VCaP (cell line): ENCODE results near the gene CCNI2.

Experiments used
- H3K27ac ChIP-seq: fragments of 450-650 bp; 2 replicates; pipeline ENCODE4 v1.5.1; 2017
- CTCF ChIP-seq: fragments of 450-650 bp; conservative IDR thresholded peaks from 2 replicates; pipeline ENCODE4 v1.5.1; 2017; ENCODE audit warnings: mild to moderate bottlenecking, moderate library complexity

Gene CCNI2

DNA sequence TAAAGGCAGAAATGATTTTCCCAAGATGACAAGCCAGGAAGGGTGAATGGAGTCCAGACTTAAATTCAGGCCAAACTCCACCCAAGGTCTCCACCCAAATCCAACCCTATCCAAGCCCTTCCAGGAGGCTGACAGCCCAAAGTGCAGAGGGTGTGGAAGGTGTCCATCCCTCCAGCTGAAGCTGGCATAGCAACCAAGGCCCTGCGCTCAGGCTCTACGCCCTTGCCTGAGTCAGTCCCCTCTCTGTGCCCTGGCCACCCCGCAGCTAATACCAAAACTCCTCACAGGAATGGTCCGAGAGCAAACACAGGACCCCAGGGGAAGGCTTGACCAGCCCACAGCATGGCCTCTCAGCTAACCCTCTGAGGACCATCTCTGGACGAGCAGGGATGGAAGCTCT is 27.7 kb downstream of the CCNI2 start:
- TF ChIP-seq CTCF = no peak
- H3K27ac ChIP-seq = no peak overlapping the region

- TF ChIP-seq CTCF = no peak
Observed at GRCh38 chr5:132775476-132775961, 28.3 kb downstream of the CCNI2 start.

DNA sequence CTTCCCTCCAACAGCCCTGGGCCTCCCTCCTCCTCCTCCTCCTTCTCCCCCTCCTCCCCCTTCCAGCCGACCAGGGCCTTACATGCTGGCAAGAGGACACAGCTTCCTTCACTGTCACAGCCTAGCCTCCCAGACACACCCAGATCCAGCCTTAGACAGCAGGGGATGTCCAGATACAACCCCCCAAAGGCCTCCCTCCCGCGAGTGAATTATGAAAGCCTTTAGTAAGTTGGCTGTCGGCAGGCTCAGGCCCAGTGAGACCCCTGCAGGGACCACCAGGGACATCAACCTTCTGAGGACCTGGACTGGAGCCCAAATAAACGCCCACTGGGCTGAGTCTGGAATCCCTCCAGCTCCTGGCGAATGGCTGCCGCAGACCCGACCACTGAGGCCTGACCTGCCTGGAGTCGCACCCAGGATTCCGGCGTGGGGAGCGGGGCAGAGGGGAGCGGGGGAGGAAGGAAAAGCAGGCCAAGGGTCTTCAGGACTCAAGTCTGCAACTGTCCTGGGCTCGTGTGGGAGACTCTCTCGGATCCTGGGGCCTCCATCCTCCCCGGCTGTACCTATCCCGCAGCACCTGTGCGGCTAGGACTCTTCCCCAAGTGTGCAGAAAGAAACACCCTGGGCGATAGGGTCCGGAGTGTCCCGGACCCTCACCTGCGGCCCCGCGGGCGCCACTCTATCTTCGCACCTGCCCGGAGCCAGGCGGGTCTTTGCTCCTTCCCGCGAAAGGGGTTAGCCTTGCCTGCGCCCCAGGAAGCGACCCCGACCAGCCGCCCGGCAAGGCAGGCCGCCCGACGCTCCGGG is 29.1 kb downstream of the CCNI2 start:
- peak overlapping the region; percentile 75 for H3K27ac ChIP-seq
- no peak for TF ChIP-seq CTCF

More at GRCh38 chr5:132775476-132775961, 28.3 kb downstream of the CCNI2 start:
- peak overlapping the region; percentile 75 for H3K27ac ChIP-seq

GRCh38 chr5:132776938-132777208 is 29.6 kb downstream of the CCNI2 start:
- H3K27ac ChIP-seq = peak overlapping the region; percentile 75
- TF ChIP-seq CTCF = no peak

DNA sequence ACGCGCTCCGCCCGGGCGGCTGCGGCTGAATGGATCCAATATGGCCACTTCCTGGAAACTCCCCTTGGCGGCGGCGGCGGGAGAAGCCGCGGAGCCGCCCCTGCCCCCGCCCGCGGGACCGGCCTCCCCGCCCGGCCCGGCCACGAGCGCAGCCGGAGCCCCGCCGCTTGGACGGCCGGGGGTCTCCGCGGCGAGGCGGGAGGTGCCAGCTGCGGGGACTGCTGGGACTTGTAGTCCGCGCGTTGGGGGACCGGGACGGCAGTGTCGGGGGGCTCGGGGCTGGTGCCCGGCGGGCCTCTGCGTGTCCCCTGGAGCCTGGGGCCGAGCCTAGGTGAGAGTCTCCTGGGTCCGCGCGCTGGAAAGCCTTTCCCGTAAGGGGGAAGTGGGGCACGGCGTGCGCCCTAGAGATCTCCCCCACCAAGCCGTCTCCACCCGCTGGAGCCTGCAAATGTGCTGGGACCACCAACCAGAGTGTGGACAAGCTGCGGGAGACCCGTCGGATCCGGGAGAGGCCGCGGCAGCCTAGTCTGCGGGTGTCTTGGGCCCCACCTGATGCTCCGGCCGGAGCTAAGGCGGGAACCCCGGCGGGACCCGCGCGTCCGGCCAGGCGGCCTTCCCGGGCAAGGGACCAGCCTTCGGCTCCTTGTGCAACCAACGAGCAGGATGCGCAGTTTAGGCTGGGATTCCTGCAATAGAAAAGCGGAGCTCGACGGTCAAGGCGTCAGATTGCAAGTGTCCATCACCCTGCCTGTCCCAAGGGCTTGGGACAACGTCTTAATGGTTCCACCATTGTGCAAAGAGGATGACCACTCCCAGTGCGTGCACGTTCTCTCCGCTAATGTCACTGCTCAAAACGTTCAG is 30.2 kb downstream of the CCNI2 start, which contains the start of gene SEPTIN8:
Gene SEPTIN8 (minus strand): TSS at position 31 of the 861 bp plus-strand sequence. CDS start 102 bp downstream, outside the sequence.
- TF ChIP-seq CTCF = no peak
- H3K27ac ChIP-seq = peak within 1 kb of the TSS; percentile 75

- no peak overlapping the region; the same call in 1 of the 2 replicates for H3K27ac ChIP-seq
- TF ChIP-seq CTCF = no peak
Observed at GRCh38 chr5:132778129-132778528, 30.9 kb downstream of the CCNI2 start.

- H3K27ac ChIP-seq = no peak overlapping the region
- TF ChIP-seq CTCF = no peak
Observed at GRCh38 chr5:132778856-132779255, 31.6 kb downstream of the CCNI2 start.
